NCI-H82 treated with DMSO at 0.1 percent for 48 hours (cell line): Measurements from ENCODE around the gene PARVB.

Source experiments
- DNase-seq: peaks from one replicate; lab custom pipeline; 2025; ENCODE audit not compliant: unreplicated experiment; lab: John Stamatoyannopoulos, UW

The PARVB gene

GRCh38 chr22:44026630-44027511 lies 2.8 kb downstream of the PARVB start:
- no peak for DNase-seq

GRCh38 chr22:44028091-44028490 lies 4.0 kb downstream of the PARVB start:
- DNase-seq, result no peak

GRCh38 chr22:44029069-44029468 lies 5.0 kb downstream of the PARVB start:
- no peak for DNase-seq

- no peak for DNase-seq
These were observed 6.1 kb downstream of the PARVB start for GRCh38 chr22:44030051-44030701.

- DNase-seq, result no peak
These were observed 6.6 kb downstream of the PARVB start for GRCh38 chr22:44030702-44031082.

GRCh38 chr22:44031158-44031952 lies 7.3 kb downstream of the PARVB start:
- DNase-seq, result no peak

- DNase-seq, result no peak
These were observed 8.1 kb downstream of the PARVB start for GRCh38 chr22:44032126-44032730.

GRCh38 chr22:44033287-44033686 lies 9.2 kb downstream of the PARVB start:
- DNase-seq, result no peak

GRCh38 chr22:44033694-44034093 lies 9.6 kb downstream of the PARVB start:
- no peak for DNase-seq

- DNase-seq, result no peak
These were observed 13.6 kb downstream of the PARVB start for GRCh38 chr22:44037519-44038375.

GRCh38 chr22:44039566-44040171 lies 15.6 kb downstream of the PARVB start:
- DNase-seq, result no peak

- no peak for DNase-seq
These were observed 18.4 kb downstream of the PARVB start for GRCh38 chr22:44042249-44043218.

- DNase-seq, result no peak
These were observed 21.0 kb downstream of the PARVB start for GRCh38 chr22:44045145-44045544.

- DNase-seq, result peak; percentile 33
These were observed 22.5 kb downstream of the PARVB start for GRCh38 chr22:44046485-44047141.

GRCh38 chr22:44047891-44048301 lies 23.8 kb downstream of the PARVB start:
- no peak for DNase-seq

GRCh38 chr22:44049486-44050231 lies 25.6 kb downstream of the PARVB start:
- peak; percentile 3 for DNase-seq

- no peak for DNase-seq
These were observed 26.8 kb downstream of the PARVB start for GRCh38 chr22:44050766-44051355.
